GM12878 (cell line): ENCODE data around the gene CAPN7. TPM values are rescaled to one million over a fixed set of nuclear protein-coding genes. Genes with fewer than 3 reads are reported as not detected.
A peak's percentile ranks its signal among the peaks of the same experiment; 100 is the strongest.

Source experiments
- ATAC-seq: fragments of 200-7000 bp; cut with Tn5 transposase; 3 replicates; pipeline ENCODE4 v1.9.1; 2020; ENCODE audit warnings: mild to moderate bottlenecking, moderate library complexity
- BruUV-seq: library from RNA; stranded (reverse); fragments of 400-500 nt; replicated peaks from 2 replicates; lab custom pipeline; 2021; lab: Mats Ljungman, UMichigan
- CTCF ChIA-PET: fragments of 300-600 bp; sonication (Branson Sonifier 250); formaldehyde crosslinking; extraction: SDS; loops from one replicate; lab custom pipeline; 2021; ENCODE audit warnings: inconsistent platforms; lab: Yijun Ruan, JAX
- POLR2A ChIA-PET: fragments of 350-600 bp; formaldehyde crosslinking; extraction: SDS; loops from one replicate; lab custom pipeline; 2021; ENCODE audit warnings: inconsistent platforms; lab: Charles Lee
- RAD21 ChIA-PET: fragments of 300-600 bp; sonication (Branson Sonifier 250); formaldehyde crosslinking; loops from one replicate; lab custom pipeline; 2023; ENCODE audit warnings: antibody characterized with exemption; ENCODE audit not compliant: unreplicated experiment; lab: Charles Lee
- SMC1A ChIA-PET: fragments of 300-600 bp; sonication (Branson Sonifier 250); formaldehyde crosslinking; loops from one replicate; lab custom pipeline; 2023; ENCODE audit not compliant: unreplicated experiment, uncharacterized antibody; lab: Charles Lee
- DNase-seq: peaks from one replicate; pipeline ENCODE4 v3.0.0-alpha.2; 2011; ENCODE audit warnings: low read depth, low spot score
- FAIRE-seq: peaks from 3 replicates; lab custom pipeline; 2011; peaks lifted over from hg19 to GRCh38; lab: Jason Lieb, UNC
- H2AFZ ChIP-seq: 2 replicates; pipeline ENCODE4 v1.6.0; 2011; ENCODE audit warnings: low read depth, low read length, control low read depth; ENCODE audit not compliant: control insufficient read depth
- H3K27ac ChIP-seq: 2 replicates; pipeline ENCODE4 v1.5.1; 2011; ENCODE audit warnings: control low read depth; ENCODE audit not compliant: control insufficient read depth, insufficient read depth
- H3K27me3 ChIP-seq, 2 experiments: replicated peaks in 1 of 2; 2 replicates each; pipeline versions ENCODE4 v1.6.0 to v1.6.1; 2011; ENCODE audit warnings: low read length in 1 of 2; ENCODE audit not compliant: control insufficient read depth in 2 of 2, insufficient read depth in 2 of 2
- H3K36me3 ChIP-seq, 2 experiments: 2 replicates each; pipeline ENCODE4 v1.5.1; 2011; ENCODE audit warnings: low read length in 1 of 2; ENCODE audit not compliant: control insufficient read depth in 2 of 2, insufficient read depth in 2 of 2
- H3K4me1 ChIP-seq: 2 replicates; pipeline ENCODE4 v1.6.1; 2011; ENCODE audit warnings: mild to moderate bottlenecking, low read length, moderate library complexity, mixed read lengths; ENCODE audit not compliant: control insufficient read depth, insufficient read depth
- H3K4me2 ChIP-seq: 2 replicates; pipeline ENCODE4 v1.6.0; 2011; ENCODE audit warnings: control low read depth; ENCODE audit not compliant: control insufficient read depth, insufficient read depth
- H3K4me3 ChIP-seq: fragments of 200-600 bp; sonication (generic); 2 replicates; pipeline ENCODE4 v1.5.1; 2016
- H3K79me2 ChIP-seq: 2 replicates; pipeline ENCODE4 v1.6.0; 2011; ENCODE audit warnings: low read length; ENCODE audit not compliant: control insufficient read depth, insufficient read depth
- H3K9ac ChIP-seq: 2 replicates; pipeline ENCODE4 v1.8.0; 2011; ENCODE audit warnings: low read length, control low read depth, mixed read lengths; ENCODE audit not compliant: control insufficient read depth, insufficient read depth
- H3K9me3 ChIP-seq: replicated peaks from 3 replicates; pipeline ENCODE4 v1.5.1; 2011; ENCODE audit warnings: mild to moderate bottlenecking, low read length; ENCODE audit not compliant: control insufficient read depth, insufficient read depth
- H4K20me1 ChIP-seq: 2 replicates; pipeline ENCODE4 v1.6.0; 2011; ENCODE audit not compliant: control insufficient read depth, insufficient read depth
- BCL11A ChIP-seq: IDR thresholded peaks from 2 replicates; pipeline ENCODE4 v1.6.1; 2011; ENCODE audit warnings: low read depth, low read length
- BMI1 ChIP-seq: fragments of 450-650 bp; IDR thresholded peaks from 2 replicates; pipeline ENCODE4 v1.6.1; 2016; ENCODE audit warnings: mild to moderate bottlenecking, moderate library complexity, borderline replicate concordance
- CBX3 ChIP-seq: fragments of 200-600 bp; sonication (generic); IDR thresholded peaks from 2 replicates; pipeline ENCODE4 v1.6.1; 2016; ENCODE audit warnings: low read depth, borderline replicate concordance
- GATAD2B ChIP-seq: fragments of 450-650 bp; conservative IDR thresholded peaks from 2 replicates; pipeline ENCODE4 v1.6.1; 2017; ENCODE audit warnings: low read depth, mild to moderate bottlenecking, moderate library complexity
- IRF4 ChIP-seq: IDR thresholded peaks from 2 replicates; pipeline ENCODE4 v1.6.1; 2011; ENCODE audit warnings: low read depth, low read length
- JUNB ChIP-seq: IDR thresholded peaks from 2 replicates; pipeline ENCODE4 v1.6.1; 2016; ENCODE audit warnings: antibody characterized with exemption, mild to moderate bottlenecking
- KLF5 ChIP-seq: fragments of 450-650 bp; IDR thresholded peaks from 2 replicates; pipeline ENCODE4 v1.6.1; 2014; ENCODE audit warnings: mild to moderate bottlenecking; ENCODE audit not compliant: partially characterized antibody
- NFYB ChIP-seq: IDR thresholded peaks from 2 replicates; pipeline ENCODE4 v1.6.1; 2011; ENCODE audit warnings: low read depth, mild to moderate bottlenecking, low read length, improper control_type of control experiment, moderate library complexity; ENCODE audit not compliant: insufficient read depth
- PAX8 ChIP-seq: fragments of 450-650 bp; IDR thresholded peaks from 2 replicates; pipeline ENCODE4 v1.6.1; 2017; ENCODE audit warnings: mild to moderate bottlenecking, moderate library complexity
- PBX3 ChIP-seq: IDR thresholded peaks from 2 replicates; pipeline ENCODE4 v1.6.1; 2011; ENCODE audit warnings: mild to moderate bottlenecking, low read depth, low read length, moderate library complexity; ENCODE audit not compliant: insufficient replicate concordance
- POU2F2 ChIP-seq: IDR thresholded peaks from 3 replicates; pipeline ENCODE4 v1.6.1; 2011; ENCODE audit warnings: low read depth, mild to moderate bottlenecking, low read length, borderline replicate concordance
- SUZ12 ChIP-seq: fragments of 200-600 bp; sonication (generic); IDR thresholded peaks from one replicate; pipeline ENCODE4 v1.6.1; 2018; ENCODE audit warnings: antibody characterized with exemption, mild to moderate bottlenecking; ENCODE audit not compliant: unreplicated experiment
- ZNF687 ChIP-seq: fragments of 450-650 bp; IDR thresholded peaks from 2 replicates; pipeline ENCODE4 v1.6.1; 2017; ENCODE audit warnings: mild to moderate bottlenecking, moderate library complexity
- WGBS: methylation state at CpG from one replicate; pipeline ENCODE4 v1.1.6; 2016; ENCODE audit warnings: low lambda C conversion rate; ENCODE audit not compliant: insufficient replicate concordance, insufficient coverage; ENCODE audit errors: missing lambda C conversion rate; 5-methylcytosine and 5-hydroxymethylcytosine counted together
- in situ Hi-C: fragments of 300-500 bp; cut with MboI; formaldehyde crosslinking; loops from 9 replicates; pipeline ENCODE4 v1.14.3; 2018; ENCODE audit warnings: mixed read lengths
- intact Hi-C: fragments of 100-400 bp; cut with micrococcal nuclease; formaldehyde crosslinking; loops from one replicate; pipeline ENCODE4 v1.14.2; 2022; ENCODE audit not compliant: unreplicated experiment
- polyA plus RNA-seq, 11 experiments: library from polyadenylated mRNA; depleted of rRNA in 4 of 11; unstranded in 6 of 11; stranded (reverse) in 5 of 11; fragments of >200 nt; fragmentation: Nextera tagmentation in 4 of 11; fragmentation: Illumina TruSeq in 1 of 11; extraction: Ambion mirVana in 4 of 11; extraction: Trizol in 1 of 11; gene quantifications; 1 replicate in 1 of 11; 2 replicates in 10 of 11; pipeline versions ENCODE4 v1.2.1 to v1.2.3, GENCODE V29; 2011 to 2016; ENCODE audit warnings: inconsistent platforms in 2 of 11, missing spikeins in 2 of 11, low read depth in 1 of 11
- total RNA-seq, 4 experiments: library from RNA; depleted of rRNA in 3 of 4; stranded (reverse); fragments of >200 nt in 3 of 4; fragmentation: Illumina TruSeq in 1 of 4; extraction: Trizol in 1 of 4; gene quantifications; 2 replicates each; pipeline versions ENCODE4 v1.2.1 to v1.2.3, GENCODE V29; 2013 to 2021
- TF ChIP-seq, protein P1 (sequence below): fragments of 450-650 bp; IDR thresholded peaks from 2 replicates; pipeline ENCODE4 v1.6.1; 2016; ENCODE audit warnings: mild to moderate bottlenecking

The CAPN7 gene
- total and polyA plus RNA-seq, 10 of the 15 experiments (the other 5 are each of a cell fraction or from before 2014, with no cell fraction given): 5.3 to 27.0 (median 18.2) TPM

GRCh38 chr3:15269091-15269989 is 63.3 kb downstream of the CAPN7 start (continued):
- TF ChIP-seq BMI1: no peak
- no peak for TF ChIP-seq PAX8
- TF ChIP-seq BCL11A: 0 out of 2 replicates have a peak, but pooled peaks have one; percentile 4
- TF ChIP-seq POU2F2: no peak

DNA sequence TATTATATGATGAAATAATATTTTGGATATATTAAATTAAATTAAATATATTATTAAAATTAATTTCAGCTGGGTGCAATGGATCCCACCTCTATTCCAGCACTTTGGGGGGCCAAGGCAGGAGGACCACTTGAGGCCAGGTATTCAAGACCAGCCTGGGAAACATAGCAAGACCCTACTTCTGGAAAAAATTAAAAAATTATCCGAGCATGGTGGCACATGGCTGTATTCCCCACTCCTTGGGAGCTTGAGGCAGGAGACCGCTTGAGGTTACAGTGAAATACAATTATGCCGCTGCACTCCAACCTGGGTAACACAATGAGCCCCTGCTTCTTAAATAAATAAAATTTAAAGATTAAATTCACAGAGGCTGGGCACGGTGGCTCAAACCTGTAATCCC is 65.0 kb downstream of the CAPN7 start:
- Histone ChIP-seq H3K4me2 (0 out of 2 replicates have a peak overlapping the region, but pooled peaks have one; percentile 54), H3K4me3 (no peak overlapping the region), H3K4me1 (peaks cover 39% of the 10 kb centered on the region), H3K9me3 (no peaks in the 10 kb centered on the region), H3K36me3 (peaks cover 3 to 36% of the 10 kb centered on the region in 2 experiments; a peak in 3 of 4 replicates), H4K20me1 (no peaks in the 10 kb centered on the region), H3K9ac (no peak overlapping the region), H3K27ac (no peak overlapping the region; the same call in 1 of the 2 replicates), H2AFZ (no peak overlapping the region), H3K27me3 (no peaks in the 10 kb centered on the region), H3K79me2 (peaks cover 4% of the 10 kb centered on the region)
- SMC1A ChIA-PET: interaction anchor here (0.8 to 16.3 kb wide), 17 partner anchors 9 to 135 kb away, joined by 3 to 223 read pairs (median 8); partner anchors contain the start of genes CAPN7 and SH3BP5
- TF ChIP-seq PBX3 (no peak), JUNB (no peak), CBX3 (no peak), ZNF687 (no peak), SUZ12 (no peak), PAX8 (no peak), IRF4 (no peak), KLF5 (no peak), NFYB (no peak), GATAD2B (no peak)
- TF ChIP-seq, protein P1, sequence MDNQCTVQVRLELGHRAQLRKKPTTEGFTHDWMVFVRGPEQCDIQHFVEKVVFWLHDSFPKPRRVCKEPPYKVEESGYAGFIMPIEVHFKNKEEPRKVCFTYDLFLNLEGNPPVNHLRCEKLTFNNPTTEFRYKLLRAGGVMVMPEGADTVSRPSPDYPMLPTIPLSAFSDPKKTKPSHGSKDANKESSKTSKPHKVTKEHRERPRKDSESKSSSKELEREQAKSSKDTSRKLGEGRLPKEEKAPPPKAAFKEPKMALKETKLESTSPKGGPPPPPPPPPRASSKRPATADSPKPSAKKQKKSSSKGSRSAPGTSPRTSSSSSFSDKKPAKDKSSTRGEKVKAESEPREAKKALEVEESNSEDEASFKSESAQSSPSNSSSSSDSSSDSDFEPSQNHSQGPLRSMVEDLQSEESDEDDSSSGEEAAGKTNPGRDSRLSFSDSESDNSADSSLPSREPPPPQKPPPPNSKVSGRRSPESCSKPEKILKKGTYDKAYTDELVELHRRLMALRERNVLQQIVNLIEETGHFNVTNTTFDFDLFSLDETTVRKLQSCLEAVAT: no peak
- DNase-seq: no peak
- 64% methylated on average over 4 of the region's 4 CpGs for WGBS
- POLR2A ChIA-PET: interaction anchor here (0.7 to 2.6 kb wide), 7 partner anchors 11 to 113 kb away, joined by 3 to 8 read pairs (median 5); no protein-coding TSS in a partner anchor
- CTCF ChIA-PET: interaction anchor here (0.6 to 11.8 kb wide), 18 partner anchors 9 to 286 kb away, joined by 3 to 302 read pairs (median 7); partner anchors contain the start of genes CAPN7 and SH3BP5
- FAIRE-seq: no peak
- in situ Hi-C loops: no loop called here
- no TSS peak for BruUV-seq
- no peak for ATAC-seq
- RAD21 ChIA-PET: interaction anchor here (1.1 to 10.2 kb wide), 8 partner anchors 55 to 134 kb away, joined by 4 to 143 read pairs (median 34); partner anchors contain the start of gene SH3BP5
- intact Hi-C loops: no loop called here
